ENCODE results near the gene LRCH2. TPM values are rescaled to one million over a fixed set of nuclear protein-coding genes. Genes with fewer than 3 reads are reported as not detected.

Gene LRCH2
- total and polyA plus RNA-seq, 2 of the 4 experiments (the other 2 are of a cell fraction), result 2.6 to 4.3 TPM

- Histone ChIP-seq H3K9ac (ENCODE audit: low read depth, low read length) (no peak overlapping the region), H3K4ac (ENCODE audit: low read depth, low read length) (no peak overlapping the region), H2BK120ac (ENCODE audit: low read depth, low read length) (no peak overlapping the region), H4K8ac (ENCODE audit: low read depth in 2 of 2, low read length in 2 of 2) (no peak overlapping the region), H3K4me2 (ENCODE audit: low read depth, low read length) (no peak overlapping the region), H3K79me1 (ENCODE audit: low read depth in 1 of 2, low read length in 2 of 2) (peaks cover 0 to 4% of the 10 kb centered on the region in 2 experiments; a peak in 2 of 4 replicates), H2BK20ac (ENCODE audit: low read depth, low read length) (no peak overlapping the region), H3K18ac (ENCODE audit: low read depth, low read length) (no peak overlapping the region), H2AFZ (replicated peaks; ENCODE audit: low read length, poor library complexity) (no peak overlapping the region), H3K14ac (replicated peaks; ENCODE audit: low read depth, low read length) (no peak overlapping the region), H2AK9ac (replicated peaks; ENCODE audit: low read depth, low read length, poor library complexity) (no peak overlapping the region), H2AK5ac (ENCODE audit: low read depth, low read length) (no peak overlapping the region), H4K5ac (ENCODE audit: low read depth, low read length) (no peak overlapping the region), H4K20me1 (ENCODE audit: insufficient read depth, low read length) (no peaks in the 10 kb centered on the region; the same call in 1 of the 2 replicates), H4K91ac (ENCODE audit: insufficient read depth, low read depth, low read length) (no peak overlapping the region), H2BK15ac (ENCODE audit: low read depth, low read length) (no peak overlapping the region), H3K23ac (ENCODE audit: low read depth, low read length) (no peak overlapping the region), H2BK5ac (ENCODE audit: low read depth, low read length, poor library complexity, severe bottlenecking) (no peak overlapping the region), H3K4me1 (ENCODE audit: control insufficient read depth, insufficient read depth, low read length) (no peaks in the 10 kb centered on the region), H3K9me1 (ENCODE audit: insufficient read depth, low read length) (no peaks in the 10 kb centered on the region), H3K36me3 (ENCODE audit: control insufficient read depth, insufficient read depth, low read length) (no peaks in the 10 kb centered on the region; the same call in 1 of the 2 replicates), H3K27ac (ENCODE audit: insufficient read depth, low read length) (no peak overlapping the region), H3K27me3 (ENCODE audit: control insufficient read depth, insufficient read depth, low read length) (no peaks in the 10 kb centered on the region), H3K9me3 (ENCODE audit: control insufficient read depth, insufficient read depth, low read length) (peaks cover 14% of the 10 kb centered on the region; the same call in 1 of the 2 replicates), H3K4me3 (ENCODE audit: insufficient read depth, low read depth, low read length) (no peak overlapping the region), H3K56ac (ENCODE audit: extremely low read depth, insufficient read depth, low read length) (no peak overlapping the region)
- intact Hi-C loops (cut with micrococcal nuclease) (no loop called here), in situ Hi-C loops (cut with MboI; ENCODE audit: low sequenced_read_pairs) (no loop called here), dilution Hi-C loops (cut with HindIII; ENCODE audit: low sequenced_read_pairs, unreplicated experiment) (no loop called here)
- no peak for DNase-seq
- POLR2A ChIA-PET (ENCODE audit: unreplicated experiment), result no interaction called here
- CTCF ChIA-PET, result no interaction called here
- TF ChIP-seq RFX5 (IDR thresholded peaks at IDR 0.05; ENCODE audit: low read depth, low read length) (no peak), MAZ (IDR thresholded peaks at IDR 0.05; ENCODE audit: borderline replicate concordance, low read depth, low read length) (no peak), RAD21 (IDR thresholded peaks at IDR 0.05; ENCODE audit: low read length) (no peak), MXI1 (IDR thresholded peaks at IDR 0.05; ENCODE audit: borderline replicate concordance, low read depth, low read length) (no peak)
- ATAC-seq (ENCODE audit: low read depth), result no peak
- WGBS, 2 experiments (ENCODE audit: extremely low coverage in 2 of 2, insufficient read length in 1 of 2), result 95% methylated on average over 40 of the region's 64 CpGs; no CpG with 5 or more reads in 1 of the 2 experiments
- no TSS peak for BruUV-seq (replicated peaks)
Measured at GRCh38 chrX:115190636-115191489, 43.0 kb downstream of the LRCH2 start.
